Measurements from ENCODE around the gene MAP2.

DNA sequence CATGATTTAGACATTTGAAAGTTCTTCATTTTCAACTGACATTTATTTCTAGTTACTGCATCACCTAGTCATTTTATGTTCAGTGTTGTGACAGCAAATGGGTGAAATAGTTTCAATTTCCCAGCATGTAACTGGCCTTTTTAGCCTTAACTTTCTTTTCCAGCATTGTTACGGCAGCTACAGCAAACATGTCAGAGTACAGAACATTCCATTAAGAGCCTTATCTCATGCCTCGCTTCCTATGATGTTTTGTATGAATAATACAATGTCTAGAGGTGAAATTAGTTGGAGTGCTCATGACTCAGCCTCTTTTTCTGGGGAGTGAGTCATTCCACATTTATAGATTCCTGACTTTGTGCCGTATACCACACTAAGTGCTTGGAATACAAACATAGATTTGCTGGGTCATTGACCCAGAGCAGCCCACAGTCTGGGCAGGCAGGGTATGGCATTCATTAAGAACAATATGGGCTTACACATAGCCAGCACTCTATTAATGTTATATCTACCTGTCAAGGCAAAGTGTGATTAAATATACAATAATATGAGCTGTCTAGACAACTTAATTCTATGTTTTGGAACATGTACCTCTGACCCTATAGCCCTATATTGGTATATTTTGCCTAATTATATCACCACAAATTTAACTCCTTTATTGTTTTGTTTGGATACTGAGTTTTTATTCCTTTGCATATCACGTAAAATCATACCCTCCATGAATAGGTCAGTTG lies 72.2 kb downstream of the MAP2 start:
- no peak for TF ChIP-seq CBX5 (CRISPR knock-in tag; IDR thresholded peaks at IDR 0.05; ENCODE audit: borderline replicate concordance)
- TF ChIP-seq MYC (CRISPR knock-in tag; IDR thresholded peaks at IDR 0.05; ENCODE audit: borderline replicate concordance): no peak
- TF ChIP-seq, protein P1, sequence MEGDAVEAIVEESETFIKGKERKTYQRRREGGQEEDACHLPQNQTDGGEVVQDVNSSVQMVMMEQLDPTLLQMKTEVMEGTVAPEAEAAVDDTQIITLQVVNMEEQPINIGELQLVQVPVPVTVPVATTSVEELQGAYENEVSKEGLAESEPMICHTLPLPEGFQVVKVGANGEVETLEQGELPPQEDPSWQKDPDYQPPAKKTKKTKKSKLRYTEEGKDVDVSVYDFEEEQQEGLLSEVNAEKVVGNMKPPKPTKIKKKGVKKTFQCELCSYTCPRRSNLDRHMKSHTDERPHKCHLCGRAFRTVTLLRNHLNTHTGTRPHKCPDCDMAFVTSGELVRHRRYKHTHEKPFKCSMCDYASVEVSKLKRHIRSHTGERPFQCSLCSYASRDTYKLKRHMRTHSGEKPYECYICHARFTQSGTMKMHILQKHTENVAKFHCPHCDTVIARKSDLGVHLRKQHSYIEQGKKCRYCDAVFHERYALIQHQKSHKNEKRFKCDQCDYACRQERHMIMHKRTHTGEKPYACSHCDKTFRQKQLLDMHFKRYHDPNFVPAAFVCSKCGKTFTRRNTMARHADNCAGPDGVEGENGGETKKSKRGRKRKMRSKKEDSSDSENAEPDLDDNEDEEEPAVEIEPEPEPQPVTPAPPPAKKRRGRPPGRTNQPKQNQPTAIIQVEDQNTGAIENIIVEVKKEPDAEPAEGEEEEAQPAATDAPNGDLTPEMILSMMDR (CRISPR knock-in tag; IDR thresholded peaks at IDR 0.05): no peak
- TF ChIP-seq NR1H2 (CRISPR knock-in tag; IDR thresholded peaks at IDR 0.05; ENCODE audit: borderline replicate concordance, low read depth): no peak
- TF ChIP-seq, protein P2, sequence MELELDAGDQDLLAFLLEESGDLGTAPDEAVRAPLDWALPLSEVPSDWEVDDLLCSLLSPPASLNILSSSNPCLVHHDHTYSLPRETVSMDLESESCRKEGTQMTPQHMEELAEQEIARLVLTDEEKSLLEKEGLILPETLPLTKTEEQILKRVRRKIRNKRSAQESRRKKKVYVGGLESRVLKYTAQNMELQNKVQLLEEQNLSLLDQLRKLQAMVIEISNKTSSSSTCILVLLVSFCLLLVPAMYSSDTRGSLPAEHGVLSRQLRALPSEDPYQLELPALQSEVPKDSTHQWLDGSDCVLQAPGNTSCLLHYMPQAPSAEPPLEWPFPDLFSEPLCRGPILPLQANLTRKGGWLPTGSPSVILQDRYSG (CRISPR knock-in tag; IDR thresholded peaks at IDR 0.05): no peak
- no peak for TF ChIP-seq IRF2 (CRISPR knock-in tag; IDR thresholded peaks at IDR 0.05)
- no peak for TF ChIP-seq CHCHD3 (CRISPR knock-in tag; IDR thresholded peaks at IDR 0.05)
- peak; percentile 41; the same call in 1 of the 2 replicates for TF ChIP-seq ZBTB21 (CRISPR knock-in tag; IDR thresholded peaks at IDR 0.05)
- no peak for TF ChIP-seq TMF1 (CRISPR knock-in tag; IDR thresholded peaks at IDR 0.05; ENCODE audit: low read depth)

Data from HepG2 (cell line).